C1 segment of cervical spinal cord (tissue), 14 donors: Measurements from ENCODE around the gene ENG.
"Not testable (repeated sequence)": the region's sequence is repeated elsewhere in the genome, so short reads cannot be mapped to it uniquely, and the experiment has no call there.

Experiments used
- DNase-seq, 14 donors: peaks; one replicate each; lab custom pipeline; 2025; lab: John Stamatoyannopoulos, UW

Gene ENG

DNA sequence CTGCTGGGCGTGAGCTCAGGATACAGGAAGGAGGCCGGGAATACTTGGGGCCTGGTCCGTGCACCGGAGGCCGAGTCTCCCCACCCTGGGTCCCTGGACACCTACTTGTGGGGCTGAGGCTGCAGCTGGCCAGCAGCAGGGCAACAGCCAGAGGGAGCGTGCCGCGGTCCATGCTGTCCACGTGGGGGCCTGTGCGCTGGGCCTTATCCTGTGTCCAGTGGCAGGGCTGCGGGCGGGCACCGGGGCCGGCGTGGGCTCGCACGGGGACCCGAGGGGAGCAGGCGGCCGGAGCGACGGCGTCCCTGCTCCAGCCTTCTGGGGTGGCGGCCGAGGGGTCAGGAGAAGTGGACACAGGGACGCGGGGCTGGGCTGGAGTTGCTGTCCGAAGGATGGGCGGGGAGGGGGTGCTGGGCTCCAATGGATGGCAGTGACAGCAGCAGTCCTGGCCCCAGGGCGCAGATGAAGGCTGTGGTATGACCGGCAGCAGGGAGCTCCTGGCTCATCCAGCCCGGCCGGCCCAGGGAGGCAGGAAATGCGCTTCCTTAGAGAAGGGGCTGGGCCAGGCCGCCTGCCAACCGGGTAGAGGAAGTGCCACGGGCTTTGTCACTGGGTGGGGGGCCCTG lies at the start of gene ENG:
Gene ENG (minus strand): TSS at position 475 of the 623 bp plus-strand sequence. CDS start 303 bp downstream, at position 172.
- peak in 4 of 14 donors; percentile 16 to 48 (median 29) for DNase-seq

DNA sequence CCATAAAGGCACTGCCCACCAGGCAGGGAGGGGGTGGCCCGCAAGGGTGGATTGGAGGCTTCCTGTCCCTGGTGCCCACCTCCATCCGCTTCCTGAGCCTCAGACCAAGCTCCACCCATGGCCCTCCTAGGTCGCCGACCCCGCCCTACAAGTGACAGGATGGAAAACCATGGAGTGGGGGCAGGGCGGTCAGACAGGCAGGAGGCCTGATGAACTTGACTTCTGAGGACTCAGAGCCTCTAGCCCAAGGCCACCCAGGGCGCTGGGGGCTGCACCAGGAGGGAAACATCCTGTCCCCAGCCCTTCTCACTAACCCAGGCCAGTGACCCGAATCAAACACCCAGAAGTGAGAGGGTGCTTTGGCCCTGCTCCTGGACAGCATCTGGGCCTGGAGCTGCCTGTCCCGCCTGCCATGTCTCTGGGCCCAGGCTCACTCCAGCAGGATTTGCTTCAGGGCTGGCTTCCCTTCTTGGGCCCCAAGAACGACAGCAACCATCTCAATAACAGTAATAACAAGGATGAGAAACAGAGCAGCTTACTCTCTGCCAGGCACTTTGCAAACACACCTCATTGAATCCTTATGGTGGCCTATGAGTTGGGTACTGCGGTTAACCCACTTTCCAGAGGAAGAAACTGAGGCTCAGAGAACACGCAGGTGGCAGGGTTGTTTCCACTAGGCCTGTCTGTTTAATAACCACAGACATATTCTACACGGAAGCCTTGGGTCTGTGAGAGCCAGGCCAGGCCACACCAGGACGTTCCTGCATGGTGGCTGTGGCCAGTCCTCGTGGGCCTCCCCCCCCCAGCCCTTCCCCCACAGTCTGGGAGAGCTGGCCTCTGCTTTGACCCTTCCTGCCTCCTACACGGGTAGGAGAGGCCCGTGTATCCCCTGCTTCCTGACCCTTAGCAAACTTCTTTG lies 49.4 kb upstream of the ENG start:
- DNase-seq: no peak

- peak in 10 of 14 donors; percentile 30 to 83 (median 54) for DNase-seq
Observed at GRCh38 chr9:127899128-127899943, 44.9 kb upstream of the ENG start, which contains the start of gene ST6GALNAC6. ST6GALNAC6 (minus strand) TSS chr9:127899603; CDS start chr9:127897981, 1,622 bp downstream.

DNA sequence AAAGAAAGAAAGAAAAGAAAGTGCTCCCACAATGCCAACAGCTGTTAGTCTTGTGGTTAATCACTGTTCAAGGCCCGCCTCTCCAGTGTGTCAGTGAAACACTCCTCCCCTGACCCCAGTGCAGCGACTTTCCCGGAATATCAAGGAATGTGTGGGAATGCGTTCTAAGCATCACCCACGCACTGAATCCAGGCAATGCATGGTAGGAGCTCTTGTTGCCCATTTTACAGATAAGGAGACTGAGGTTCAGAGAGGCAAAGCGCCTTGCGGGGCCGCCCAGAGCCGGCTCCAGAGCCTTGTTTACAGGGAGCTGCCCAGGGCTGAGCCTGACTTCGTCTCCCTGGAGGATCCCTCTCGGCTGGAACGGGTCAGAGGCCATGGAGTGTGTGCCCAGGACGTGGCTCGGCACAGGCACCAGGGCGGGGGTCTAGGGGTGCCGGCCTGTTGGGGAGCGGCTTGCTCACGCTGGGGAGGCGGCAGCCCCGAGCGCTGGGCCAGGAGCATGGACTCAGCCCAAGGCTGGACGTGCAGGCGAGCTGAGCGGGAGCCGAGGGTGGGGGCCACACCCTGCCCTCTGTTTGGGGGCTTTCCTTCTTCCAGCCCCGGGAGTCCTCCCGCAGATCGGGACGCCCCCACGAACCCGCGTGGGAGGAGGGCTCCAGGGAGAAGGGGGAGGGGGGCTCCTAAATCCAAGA lies 44.1 kb upstream of the ENG start:
- peak in 5 of 14 donors; percentile 32 to 64 (median 52) for DNase-seq

- DNase-seq: peak in 12 of 14 donors; percentile 32 to 92 (median 75)
Observed at GRCh38 chr9:127897193-127897692, 42.8 kb upstream of the ENG start.

DNA sequence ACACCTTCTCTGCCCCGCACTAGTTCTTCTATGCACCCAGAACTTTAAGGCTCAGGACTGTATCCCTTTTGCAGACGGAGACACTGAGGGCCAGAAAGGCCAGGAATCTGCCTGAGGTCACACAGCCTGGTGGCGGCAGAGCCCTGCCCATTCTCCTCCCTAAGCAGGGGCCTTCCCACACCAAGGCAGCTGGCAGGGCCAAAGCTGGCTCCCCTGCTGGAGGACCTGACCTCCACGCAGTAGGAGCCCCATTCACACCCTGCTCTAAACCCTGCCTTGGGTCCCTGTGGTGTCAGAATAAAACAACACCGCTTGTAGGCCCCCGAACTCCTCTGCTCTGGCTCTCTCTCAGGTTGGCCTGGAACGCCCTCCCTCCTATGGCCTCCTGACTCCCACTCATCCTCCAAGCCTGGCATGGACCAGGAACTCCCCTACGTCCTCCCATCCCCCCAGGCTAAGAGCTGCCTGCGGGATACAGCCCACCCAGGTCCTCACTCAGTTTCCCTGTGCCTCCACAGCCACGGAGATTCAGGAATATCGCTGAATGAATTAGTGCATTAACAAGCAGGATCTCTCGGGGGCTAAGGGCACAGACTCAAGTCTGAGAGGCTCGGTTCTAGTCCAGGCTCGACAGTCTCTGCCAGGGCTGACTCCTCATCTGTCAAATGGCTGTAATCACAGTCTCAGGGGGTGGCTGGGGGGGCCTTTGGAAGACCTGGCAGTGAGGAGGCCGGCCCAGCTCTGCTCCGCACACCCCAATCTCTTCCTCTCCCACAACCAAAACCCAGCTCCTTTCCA lies 42.1 kb upstream of the ENG start:
- DNase-seq: no peak

DNA sequence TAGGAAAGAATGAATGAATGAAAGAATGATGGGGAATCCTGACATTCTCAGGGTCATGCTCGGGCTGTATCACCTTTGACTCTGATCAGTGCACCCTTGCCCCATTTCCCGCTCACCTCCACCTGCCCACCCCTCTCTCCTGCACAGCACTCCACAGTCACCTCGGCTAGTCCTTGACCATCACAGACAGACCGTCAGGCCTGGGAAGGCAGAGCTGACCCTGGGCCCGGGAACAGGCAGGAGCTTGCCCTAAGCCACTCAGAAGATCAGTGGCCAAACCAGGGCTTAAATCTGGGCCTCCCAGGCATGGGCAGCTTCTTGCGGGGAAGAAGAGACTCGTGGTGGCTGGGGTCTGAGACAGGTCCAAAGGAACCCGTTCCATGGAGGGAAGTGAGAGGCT lies 41.4 kb upstream of the ENG start:
- DNase-seq: no peak

DNA sequence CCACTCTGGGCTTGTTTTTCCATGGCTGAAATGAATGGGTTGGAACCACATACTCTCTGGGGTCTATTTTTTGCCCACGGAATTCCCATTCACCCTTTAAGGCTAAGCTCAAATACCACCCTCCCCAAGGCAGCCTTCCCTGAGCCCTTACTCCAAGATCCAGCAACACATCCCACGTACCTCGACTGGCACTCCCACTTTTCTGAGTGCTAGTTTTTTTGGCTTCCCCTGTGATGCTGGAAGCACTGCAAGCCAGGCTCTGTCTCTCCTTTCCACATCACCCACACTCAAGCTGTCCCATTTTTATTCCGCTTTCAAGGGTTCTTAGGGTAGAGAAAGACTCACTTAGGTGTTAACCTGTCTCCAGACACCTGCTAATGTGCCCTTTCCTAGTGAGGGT lies 38.9 kb upstream of the ENG start:
- no peak for DNase-seq

DNA sequence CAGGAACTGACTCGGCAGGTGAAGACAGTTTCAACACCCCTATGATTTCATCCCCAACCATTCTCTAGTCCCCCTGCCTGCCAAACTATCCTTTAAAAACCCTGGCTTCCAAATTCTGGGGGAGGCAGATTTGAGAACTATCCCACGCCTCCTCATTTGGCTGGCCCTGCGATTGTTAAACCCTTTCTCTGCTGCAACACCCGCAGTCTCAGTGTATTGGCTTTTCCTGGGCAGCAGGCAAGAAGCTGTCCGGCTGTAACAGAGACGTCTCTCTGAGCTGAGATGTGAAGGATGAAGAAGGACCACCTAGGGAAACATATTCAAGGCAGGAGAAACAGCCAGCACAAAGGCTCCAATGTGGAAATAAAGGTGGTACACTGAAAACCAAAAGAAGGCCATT lies 38.4 kb upstream of the ENG start:
- DNase-seq: no peak

DNA sequence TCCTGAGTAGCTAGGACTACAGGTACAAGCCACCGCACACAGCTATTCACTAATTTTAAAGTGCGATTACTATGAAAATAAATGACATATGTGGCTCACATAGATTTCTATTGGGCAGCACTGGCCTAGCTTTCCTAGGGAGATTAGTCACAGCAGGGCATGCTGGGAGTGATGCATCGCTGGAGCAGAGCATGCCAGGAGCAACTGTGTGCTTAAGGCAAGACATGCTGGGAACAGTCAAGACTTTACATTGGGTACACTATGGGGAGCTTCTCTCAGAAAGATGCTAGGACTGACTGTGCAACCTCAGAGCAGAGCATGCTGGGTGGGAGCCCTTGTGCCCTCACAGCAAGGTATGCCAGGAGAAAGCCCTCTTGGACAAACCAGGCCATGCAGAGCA lies 35.6 kb upstream of the ENG start:
- no peak for DNase-seq

- DNase-seq: no peak
Observed at GRCh38 chr9:127887792-127888191, 33.3 kb upstream of the ENG start.

DNA sequence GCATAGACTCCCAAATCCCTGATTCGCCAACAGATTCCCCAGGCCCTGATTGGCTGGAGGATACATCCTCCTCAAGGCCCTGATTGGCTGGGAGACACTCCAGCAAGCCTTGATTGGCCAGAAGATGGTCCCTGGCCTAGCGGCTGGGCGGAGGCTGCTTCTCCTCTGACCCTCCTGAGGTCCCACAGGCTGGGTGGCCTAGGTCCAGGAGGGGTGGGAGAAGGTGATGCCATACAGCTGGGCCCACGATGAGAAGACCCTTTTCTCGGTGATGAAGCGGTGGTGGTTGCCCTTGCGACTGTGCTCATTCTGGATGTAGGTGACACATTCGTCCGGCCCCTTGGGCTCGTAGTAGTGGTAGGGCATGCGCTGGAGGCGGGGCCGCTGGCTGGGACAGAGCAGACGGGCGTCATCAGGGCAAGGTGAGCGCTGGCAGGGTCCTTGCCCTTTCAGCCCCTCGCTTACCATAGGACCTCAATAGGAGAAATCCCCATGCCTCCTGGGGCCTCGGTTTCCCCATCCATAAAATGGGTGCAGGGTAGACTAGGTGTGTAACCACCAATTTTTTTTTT lies 32.0 kb upstream of the ENG start:
- DNase-seq: no peak

DNA sequence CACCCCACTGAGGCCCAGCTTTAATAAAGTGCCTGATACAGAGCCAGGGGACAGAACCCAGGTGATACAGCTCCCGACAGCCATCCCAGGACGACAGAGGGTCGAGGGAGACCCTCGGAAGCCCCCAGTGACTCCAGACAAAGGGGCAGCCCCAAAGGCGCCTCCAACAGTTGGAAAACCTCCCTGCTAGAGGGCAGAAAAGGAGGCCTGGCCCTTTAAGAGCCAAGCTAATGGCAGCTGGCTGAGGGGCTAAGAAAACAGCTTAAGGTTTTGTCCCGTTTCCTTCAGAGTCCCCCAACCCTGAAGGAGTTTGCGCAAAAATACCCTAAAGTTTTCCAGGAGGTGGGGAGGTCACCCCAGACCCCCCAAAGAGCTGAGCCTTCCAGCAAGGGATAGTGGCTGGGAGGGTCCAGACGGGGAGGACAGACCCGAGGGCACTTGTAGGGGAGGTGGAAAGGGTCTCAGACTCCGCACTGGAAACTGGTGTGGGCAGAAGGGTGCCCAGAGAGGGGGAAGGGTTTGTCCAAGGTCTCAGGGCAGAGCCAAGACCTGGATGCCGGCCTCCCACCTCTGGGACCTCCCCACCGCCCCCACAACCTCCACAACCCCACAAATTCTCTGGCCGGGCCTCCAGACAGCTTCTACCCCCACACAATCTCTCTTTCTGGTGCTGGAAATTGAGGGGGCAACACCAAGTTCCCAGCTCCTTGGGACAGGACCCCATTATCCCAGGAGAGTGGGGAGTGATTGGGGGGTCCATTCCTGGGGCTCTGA lies 31.2 kb upstream of the ENG start:
- no peak for DNase-seq

DNA sequence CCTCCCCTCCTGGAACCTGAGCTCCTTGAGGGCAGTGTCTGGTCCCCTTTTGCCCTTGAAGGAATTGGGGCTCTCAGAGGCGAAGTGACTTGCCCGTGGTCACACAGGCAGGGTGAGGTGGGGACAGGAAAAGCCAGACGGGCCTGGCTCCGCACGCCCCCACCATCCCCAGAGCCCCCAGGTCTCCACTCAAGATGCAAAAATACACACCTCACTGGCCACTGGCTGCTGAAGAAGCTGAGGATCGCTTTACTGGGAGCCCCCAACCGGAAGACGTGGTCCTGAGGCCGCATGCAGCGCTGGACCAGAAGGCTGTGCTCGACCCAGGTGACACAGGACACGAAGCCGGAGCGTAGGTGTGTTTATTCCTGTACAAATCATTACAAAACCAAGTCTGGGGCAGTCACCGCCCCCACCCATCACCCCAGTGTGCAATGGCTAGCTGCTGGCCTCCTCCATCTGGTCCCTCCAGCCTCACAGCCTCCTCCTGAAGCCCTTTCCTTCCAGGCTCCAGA lies 30.6 kb upstream of the ENG start:
- no peak for DNase-seq

- peak in 2 of 14 donors; percentile 37 to 54 for DNase-seq
Observed at GRCh38 chr9:127884427-127884911, 30.0 kb upstream of the ENG start.

DNA sequence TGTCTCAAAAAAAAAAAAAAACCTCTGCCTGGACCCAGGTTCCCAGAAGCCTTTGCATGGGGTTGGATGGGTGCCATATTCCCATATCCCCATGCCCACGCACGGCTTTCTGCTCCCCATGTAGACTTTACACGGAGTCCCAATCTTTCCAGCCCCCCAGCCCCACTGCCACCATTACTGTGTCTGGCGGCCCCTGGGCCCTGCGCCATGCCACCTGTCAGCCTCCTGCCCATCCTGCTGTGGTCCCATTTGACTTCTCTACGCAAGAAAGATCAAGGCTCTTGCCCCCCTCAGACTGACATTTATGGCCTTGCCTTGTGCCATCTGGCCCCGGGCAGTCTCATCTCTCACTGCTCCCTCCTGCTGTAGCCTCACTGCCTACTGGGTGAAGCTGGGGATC lies 29.5 kb upstream of the ENG start:
- DNase-seq: no peak

- DNase-seq: not testable (repeated sequence)
Observed at GRCh38 chr9:127881715-127882114, 27.3 kb upstream of the ENG start.

DNA sequence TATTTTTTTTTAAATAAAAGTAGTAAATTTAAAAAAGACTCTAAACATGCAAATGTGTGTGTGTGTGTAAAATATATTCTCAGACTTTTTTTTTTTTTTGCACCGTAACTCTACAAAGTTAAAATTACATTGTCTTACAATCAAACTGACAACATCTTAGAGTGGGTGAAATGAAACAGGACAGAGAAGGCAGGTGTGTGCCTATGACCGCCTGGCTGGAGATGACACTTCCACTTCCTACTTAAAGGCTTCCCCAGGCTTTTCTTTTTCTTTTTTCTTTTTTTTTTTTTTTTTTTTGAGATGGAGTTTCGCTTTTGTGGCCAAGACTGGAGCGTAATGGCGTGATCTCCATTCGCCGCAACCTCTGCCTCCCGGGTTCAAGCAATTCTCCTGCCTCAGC lies 25.7 kb upstream of the ENG start:
- DNase-seq: no peak
